Right atrium auricular region (tissue), 2 donors: ENCODE data around the gene CSNK1D. TPM values are rescaled to one million over a fixed set of nuclear protein-coding genes. Genes with fewer than 3 reads are reported as not detected.

ENCODE experiments used
- DNase-seq: peaks from one replicate; pipeline ENCODE4 v3.0.0-alpha.2; 2019; ENCODE audit warnings: low spot score
- H3K27ac ChIP-seq, 2 donors: fragments of 200-600 bp; sonication (generic); 1 replicate in 1 of 2; 2 replicates in 1 of 2; pipeline ENCODE4 v1.5.1; 2016 to 2019
- H3K27me3 ChIP-seq, 2 donors: fragments of 200-600 bp; sonication (generic); one replicate each; pipeline versions ENCODE4 v1.5.1 to v1.6.0; 2017 to 2019
- H3K36me3 ChIP-seq: fragments of 200-600 bp; sonication (generic); one replicate; pipeline ENCODE4 v1.5.1; 2016
- H3K4me1 ChIP-seq, 2 donors: fragments of 200-600 bp; sonication (generic); one replicate each; pipeline versions ENCODE4 v1.5.1 to v1.6.0; 2017 to 2019
- H3K4me3 ChIP-seq, 2 donors: fragments of 200-600 bp; sonication (generic); 1 replicate in 1 of 2; 2 replicates in 1 of 2; pipeline ENCODE4 v1.5.1; 2017 to 2019; ENCODE audit warnings: mild to moderate bottlenecking in 1 of 2, moderate library complexity in 1 of 2
- H3K9me3 ChIP-seq, 2 donors: fragments of 200-600 bp; sonication (generic); one replicate each; pipeline ENCODE4 v1.5.1; 2019
- CTCF ChIP-seq, 2 donors: fragments of 200-600 bp; sonication (generic); IDR thresholded peaks; one replicate each; pipeline ENCODE4 v1.5.1; 2019; ENCODE audit warnings: antibody characterized with exemption in 2 of 2
- total RNA-seq, 2 donors: library from RNA; depleted of rRNA; stranded (reverse); fragments of >200 nt; gene quantifications; one replicate each; pipeline ENCODE4 v1.1.0, GENCODE V29; 2016

CSNK1D gene
- total RNA-seq, 2 donors from 2014 or later, result 31.3 to 32.9 TPM

- no peak overlapping the region for H3K4me3 ChIP-seq
- H3K27ac ChIP-seq, result no peak overlapping the region
- H3K4me1 ChIP-seq, result peaks cover 0 to 14% of the 10 kb centered on the region in 2 donors
- TF ChIP-seq CTCF (IDR thresholded peaks at IDR 0.05), result no peak
- peaks cover 6 to 12% of the 10 kb centered on the region in 2 donors for H3K27me3 ChIP-seq
- no peaks in the 10 kb centered on the region for H3K36me3 ChIP-seq
- DNase-seq, result no peak
- no peaks in the 10 kb centered on the region for H3K9me3 ChIP-seq
Observed at GRCh38 chr17:82313195-82314011, 39.9 kb upstream of the CSNK1D start.

GRCh38 chr17:82311971-82312370 lies 38.5 kb upstream of the CSNK1D start:
- no peaks in the 10 kb centered on the region for H3K9me3 ChIP-seq
- H3K27me3 ChIP-seq, result peaks cover 6 to 12% of the 10 kb centered on the region in 2 donors
- no peak for DNase-seq
- no peak overlapping the region for H3K27ac ChIP-seq
- TF ChIP-seq CTCF (IDR thresholded peaks at IDR 0.05), result no peak
- peaks cover 0 to 14% of the 10 kb centered on the region in 2 donors for H3K4me1 ChIP-seq
- no peak overlapping the region for H3K4me3 ChIP-seq
- H3K36me3 ChIP-seq, result no peaks in the 10 kb centered on the region

- H3K9me3 ChIP-seq, result no peaks in the 10 kb centered on the region
- H3K4me3 ChIP-seq, result no peak overlapping the region
- H3K27me3 ChIP-seq, result peaks cover 6 to 12% of the 10 kb centered on the region in 2 donors
- no peak overlapping the region for H3K27ac ChIP-seq
- no peak for DNase-seq
- no peaks in the 10 kb centered on the region for H3K36me3 ChIP-seq
- H3K4me1 ChIP-seq, result peaks cover 0 to 10% of the 10 kb centered on the region in 2 donors
- no peak for TF ChIP-seq CTCF (IDR thresholded peaks at IDR 0.05)
Observed at GRCh38 chr17:82310877-82311276, 37.4 kb upstream of the CSNK1D start.

GRCh38 chr17:82309656-82310570 lies 36.4 kb upstream of the CSNK1D start:
- Histone ChIP-seq H3K4me1 (peaks cover 0 to under 1% of the 10 kb centered on the region in 2 donors), H3K9me3 (no peaks in the 10 kb centered on the region), H3K4me3 (no peak overlapping the region), H3K27me3 (peaks cover 0 to 12% of the 10 kb centered on the region in 2 donors), H3K36me3 (no peaks in the 10 kb centered on the region), H3K27ac (no peak overlapping the region)
- no peak for TF ChIP-seq CTCF (IDR thresholded peaks at IDR 0.05)
- DNase-seq, result no peak

GRCh38 chr17:82305727-82306300 lies 32.3 kb upstream of the CSNK1D start:
- Histone ChIP-seq H3K4me3 (no peak overlapping the region), H3K4me1 (peaks cover 0 to 2% of the 10 kb centered on the region in 2 donors), H3K36me3 (no peaks in the 10 kb centered on the region), H3K27ac (no peak overlapping the region), H3K9me3 (no peaks in the 10 kb centered on the region), H3K27me3 (no peaks in the 10 kb centered on the region)
- no peak for DNase-seq
- TF ChIP-seq CTCF (IDR thresholded peaks at IDR 0.05), result no peak
